Measurements from ENCODE around the gene LYAR.

The LYAR gene, protein sequence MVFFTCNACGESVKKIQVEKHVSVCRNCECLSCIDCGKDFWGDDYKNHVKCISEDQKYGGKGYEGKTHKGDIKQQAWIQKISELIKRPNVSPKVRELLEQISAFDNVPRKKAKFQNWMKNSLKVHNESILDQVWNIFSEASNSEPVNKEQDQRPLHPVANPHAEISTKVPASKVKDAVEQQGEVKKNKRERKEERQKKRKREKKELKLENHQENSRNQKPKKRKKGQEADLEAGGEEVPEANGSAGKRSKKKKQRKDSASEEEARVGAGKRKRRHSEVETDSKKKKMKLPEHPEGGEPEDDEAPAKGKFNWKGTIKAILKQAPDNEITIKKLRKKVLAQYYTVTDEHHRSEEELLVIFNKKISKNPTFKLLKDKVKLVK

DNA sequence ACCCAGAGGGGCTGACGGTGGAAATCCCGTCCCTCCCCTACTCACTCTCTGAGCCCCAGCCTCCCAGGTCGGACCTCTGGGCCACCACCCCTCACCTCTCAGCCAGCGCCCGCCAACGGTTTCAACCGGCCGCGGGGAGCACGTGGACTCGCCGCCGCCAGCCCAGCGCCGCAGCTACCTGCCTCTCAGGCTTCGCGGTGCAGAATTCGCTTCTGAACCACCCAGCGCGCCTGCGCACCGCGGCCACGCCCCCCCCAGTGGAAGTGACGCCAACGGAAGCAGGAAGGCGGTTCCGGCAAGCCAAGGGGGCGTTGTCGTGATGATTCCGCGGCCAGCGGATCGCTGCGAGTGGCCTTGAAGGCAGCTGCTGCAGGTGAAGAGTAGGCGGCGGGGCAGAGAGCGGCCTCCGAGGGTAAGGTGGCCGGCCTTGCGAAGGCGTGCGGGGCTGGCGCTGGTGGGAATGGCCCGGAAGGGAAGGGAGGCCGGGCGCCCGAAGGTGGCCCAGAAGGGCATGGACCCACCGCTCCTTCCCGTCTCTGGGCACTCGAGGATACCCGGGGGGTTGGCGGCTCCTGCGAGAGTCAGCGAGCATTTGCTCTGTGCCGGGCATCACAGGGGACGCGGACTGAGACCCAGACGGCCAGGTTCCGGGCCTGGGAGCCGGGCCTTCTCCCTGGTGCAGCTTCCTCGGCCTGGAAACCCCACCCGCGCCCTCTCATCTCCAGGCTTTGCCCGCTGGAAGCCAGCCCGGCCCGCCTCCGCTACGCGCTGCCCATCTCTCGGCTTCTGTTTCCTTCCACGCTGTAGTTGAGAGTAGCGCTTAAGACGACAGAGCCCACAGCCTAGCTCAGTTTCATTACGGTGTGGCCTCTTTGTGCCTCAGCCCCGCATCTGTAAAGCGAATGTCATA is at the start of gene LYAR, which contains the start of gene ZBTB49:
Gene LYAR (minus strand): TSS at position 214 of the 910 bp plus-strand sequence. CDS start 6,412 bp downstream, outside the sequence.
Gene ZBTB49 (plus strand): TSS at position 311 of the 910 bp plus-strand sequence. CDS start 9,695 bp downstream, outside the sequence.
- DNase-seq, result peak; percentile 96

DNA sequence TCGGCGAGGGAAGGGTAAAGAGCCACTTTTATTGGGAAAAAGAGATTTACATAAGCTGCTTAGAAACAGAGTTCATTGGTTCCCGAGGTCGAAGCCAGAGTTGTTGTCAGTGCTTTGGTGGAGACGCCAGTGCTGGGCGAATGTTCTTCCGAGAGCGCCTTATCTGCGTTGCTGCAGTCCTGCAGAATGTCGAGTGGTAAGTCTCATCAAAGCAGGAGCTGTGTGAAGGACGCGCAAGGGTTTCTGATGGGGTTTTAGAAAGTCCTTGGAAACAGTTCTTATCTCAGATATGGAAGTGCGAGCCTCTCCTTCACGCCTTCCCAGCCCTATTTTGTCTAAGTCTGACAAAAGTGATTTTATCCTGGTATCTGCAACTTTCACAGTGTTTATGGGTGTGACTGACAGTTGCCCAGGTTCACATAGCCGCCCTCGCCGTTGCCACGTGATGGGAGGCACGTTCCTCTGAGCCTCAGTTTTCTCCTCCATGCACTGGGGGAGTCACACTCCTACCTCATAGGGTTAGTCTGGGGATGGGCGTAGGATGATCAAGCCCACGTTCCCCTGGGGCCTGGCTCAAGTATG is 49.6 kb upstream of the LYAR start:
- DNase-seq, result no peak

DNA sequence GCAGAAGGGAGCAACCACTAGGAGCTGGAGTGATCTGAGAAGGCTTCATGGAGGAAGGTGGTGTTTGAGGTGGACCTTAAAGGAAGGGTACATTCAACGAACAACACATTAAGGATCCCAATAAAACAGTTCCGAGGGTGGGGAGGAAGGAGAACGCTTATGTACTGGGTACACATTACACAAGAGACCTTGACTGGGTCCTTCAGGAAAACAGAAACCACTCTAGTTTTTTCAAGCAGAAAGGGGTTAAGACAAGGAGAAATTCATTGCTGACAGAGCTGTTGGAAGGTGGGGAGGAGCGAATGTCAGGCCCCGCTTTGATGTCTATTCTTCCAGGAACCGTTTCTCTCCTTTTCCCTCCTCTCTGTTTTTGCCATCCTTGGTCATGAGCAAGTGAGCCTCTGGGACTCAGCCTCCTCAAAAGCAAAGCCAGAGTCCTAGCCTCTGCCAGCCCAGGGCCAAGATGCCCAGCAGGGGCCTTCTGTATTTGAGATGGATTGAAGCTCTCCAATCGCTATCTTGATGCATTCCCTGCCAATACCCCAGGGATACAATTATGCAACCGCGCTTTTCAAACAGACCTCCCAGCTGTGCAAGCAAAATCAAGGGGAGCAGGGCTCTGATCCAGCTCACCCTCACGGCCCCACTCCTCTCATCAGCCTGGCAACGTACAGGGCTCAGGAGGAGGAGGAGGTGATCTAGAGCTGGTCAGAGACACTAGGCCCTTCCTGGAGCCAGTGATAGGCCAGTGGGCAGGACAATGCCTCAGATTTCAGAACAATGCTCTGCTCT is 48.5 kb upstream of the LYAR start:
- no peak for DNase-seq

DNA sequence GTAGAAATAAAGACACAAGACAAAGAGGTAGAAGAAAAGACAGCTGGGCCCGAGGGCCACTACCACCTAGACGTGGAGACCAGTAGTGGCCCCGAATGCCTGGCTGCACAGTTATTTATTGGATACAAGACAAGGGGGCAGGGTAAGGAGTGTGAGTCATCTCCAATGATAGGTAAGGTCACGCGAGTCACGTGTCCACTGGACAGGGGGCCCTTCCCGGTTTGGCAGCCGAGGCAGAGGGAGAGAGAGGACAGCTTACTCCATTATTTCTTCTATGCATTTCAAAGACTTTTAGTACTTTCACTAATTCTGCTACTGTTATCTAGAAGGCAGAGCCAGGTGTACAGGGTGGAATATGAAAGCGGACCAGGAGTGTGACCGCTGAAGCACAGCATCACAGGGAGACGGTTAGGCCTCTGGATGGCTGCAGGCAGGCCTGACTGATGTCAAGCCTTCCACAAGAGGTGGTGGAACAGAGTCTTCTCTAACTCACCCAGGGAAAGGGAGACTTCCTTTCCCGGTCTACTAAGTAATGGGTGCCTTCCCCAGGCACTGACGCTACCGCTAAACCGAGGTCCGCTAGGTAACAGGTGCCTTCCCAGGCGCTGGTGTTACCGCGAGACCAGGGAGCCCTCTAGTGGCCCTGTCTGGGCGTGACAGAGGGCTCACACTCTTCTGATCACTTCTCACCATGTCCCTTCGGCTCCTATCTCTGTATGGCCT is 45.0 kb upstream of the LYAR start:
- DNase-seq, result peak; percentile 74

DNA sequence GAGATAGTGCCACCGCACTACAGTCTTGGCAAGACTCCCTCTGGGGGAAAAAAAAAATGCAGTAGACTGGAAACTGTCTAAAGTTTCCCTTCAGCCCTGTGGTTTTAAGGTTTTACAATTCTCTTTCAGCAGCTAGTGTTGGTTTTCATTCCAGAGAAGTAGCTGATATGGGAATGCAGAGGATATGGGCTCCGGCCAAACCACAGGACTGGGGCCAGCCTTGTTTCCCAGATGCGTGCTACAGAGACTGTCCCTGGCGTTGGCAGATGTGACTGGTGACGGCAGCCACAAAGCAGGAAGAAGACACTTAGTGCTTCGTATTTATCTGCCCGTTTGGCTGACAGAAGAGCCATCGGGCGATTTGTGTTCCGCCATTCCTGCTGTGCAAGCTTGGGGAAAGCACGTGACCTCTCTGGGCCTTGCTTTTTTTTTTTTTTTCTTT is 43.3 kb upstream of the LYAR start:
- no peak for DNase-seq

DNA sequence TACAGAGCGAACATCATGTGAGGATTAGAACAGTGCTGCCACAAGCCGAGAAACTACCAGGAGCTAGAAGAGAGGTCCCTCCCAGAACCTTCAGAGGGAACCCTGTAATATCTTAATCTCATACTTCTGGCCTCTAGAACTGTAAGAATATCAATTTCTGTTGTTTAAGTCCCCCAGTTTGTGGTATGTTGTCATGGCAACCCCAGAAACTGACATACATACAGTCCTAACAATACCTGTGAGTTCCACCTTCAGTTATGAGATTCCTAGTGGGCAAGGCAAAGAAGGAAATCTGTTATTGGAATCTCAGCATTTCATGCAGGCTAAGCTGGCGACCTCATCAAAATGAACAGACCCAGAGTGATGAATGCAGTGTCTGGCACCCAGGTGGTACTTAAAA is 42.6 kb upstream of the LYAR start:
- DNase-seq, result no peak

DNA sequence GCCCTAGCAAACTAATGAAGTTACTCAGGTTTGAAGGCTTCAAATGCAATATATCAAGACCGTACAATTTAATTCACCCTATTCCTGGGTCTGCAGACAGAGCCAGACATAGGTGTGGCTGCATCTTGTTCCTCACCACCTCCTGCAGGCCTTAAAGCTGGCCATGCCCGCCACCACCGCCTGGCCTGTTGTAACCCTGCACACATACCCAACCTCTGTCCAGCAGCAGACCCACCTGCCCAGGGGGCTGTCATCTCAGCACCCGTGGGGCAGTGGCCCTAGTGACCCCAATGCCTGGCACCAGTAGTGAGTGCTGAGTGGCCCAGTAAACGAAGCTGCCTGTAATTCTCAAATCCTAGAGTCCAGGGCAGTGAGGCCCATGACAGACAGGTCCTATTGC is 40.8 kb upstream of the LYAR start:
- no peak for DNase-seq

DNA sequence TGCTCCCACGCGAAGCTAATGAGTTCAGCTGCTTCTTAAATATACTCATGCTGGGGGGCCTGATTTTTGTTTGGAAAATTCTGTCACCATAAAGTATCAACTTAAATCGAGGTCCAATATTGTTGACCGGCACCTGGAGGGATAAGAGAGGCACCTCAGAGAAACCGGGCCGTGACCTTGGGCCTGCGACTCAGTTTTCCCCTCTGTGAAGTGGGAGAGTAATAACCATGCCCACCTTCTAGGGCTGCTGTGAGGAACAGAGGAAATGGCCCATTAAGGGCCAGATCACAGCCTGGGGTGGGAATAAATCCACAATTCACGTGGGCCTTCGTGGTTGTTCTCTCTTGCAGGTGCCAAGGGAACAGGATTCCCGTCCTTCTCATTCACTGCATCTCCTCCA is 39.5 kb upstream of the LYAR start:
- no peak for DNase-seq

DNA sequence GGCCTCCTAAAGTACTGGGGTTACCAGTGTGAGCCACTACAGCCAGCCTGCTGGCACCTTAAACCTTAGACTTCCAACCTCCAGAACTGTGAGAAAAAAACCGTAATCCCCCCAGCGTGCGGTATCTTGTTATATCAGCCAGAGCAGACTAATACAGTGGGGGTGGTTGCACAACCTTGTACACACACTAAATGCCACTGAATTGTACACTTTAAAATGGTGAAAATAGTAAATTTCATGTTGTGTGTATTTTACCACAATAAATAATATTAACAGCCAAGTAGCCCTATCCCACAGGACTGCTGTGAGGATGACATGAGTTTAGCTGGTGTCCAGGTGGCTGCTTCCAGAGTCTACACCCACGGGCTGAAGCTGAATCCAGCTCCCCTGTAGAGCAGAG is 38.9 kb upstream of the LYAR start:
- no peak for DNase-seq

DNA sequence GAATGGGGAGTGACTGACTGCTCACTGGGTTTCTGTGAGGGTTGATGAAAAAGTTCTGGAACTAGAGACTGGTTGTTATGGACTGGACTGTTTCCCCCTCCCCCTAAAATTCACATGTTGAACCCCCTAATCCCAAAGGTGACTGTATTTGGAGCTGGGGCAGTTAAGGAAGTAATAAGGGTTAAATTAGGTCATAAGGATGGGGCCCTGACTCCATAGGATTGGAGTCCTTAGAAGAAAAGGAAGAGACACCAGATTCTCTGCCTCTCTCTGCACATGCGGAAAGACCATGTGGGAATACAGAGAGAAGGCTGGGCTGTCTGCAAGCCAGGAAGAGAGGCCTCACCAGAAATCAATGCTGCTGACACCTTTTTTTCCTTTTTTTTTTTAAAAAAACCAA is 38.3 kb upstream of the LYAR start:
- no peak for DNase-seq

DNA sequence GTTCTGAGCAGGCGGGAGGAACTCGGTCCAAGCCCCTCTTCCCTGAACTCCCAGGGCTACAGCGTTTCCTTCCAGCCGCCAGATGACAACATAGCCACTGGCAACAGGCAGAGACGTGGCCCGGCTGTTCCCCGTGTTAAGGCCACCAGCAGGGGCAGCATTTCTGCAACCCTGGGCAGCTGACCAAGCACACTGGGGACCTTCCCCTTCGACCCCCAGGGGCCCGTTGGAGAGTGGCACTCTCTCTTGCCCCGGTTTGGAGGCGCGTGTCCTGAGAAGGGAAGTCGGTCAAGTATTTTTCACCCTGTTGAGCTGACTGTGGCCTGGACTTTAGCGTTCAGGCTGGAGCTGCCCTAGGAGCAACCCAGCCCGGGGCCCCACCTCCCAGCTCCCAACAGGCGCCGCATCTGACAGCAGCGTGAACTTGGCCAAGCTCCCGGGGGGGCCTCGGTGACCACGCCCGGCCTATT is 37.7 kb upstream of the LYAR start:
- DNase-seq, result no peak

DNA sequence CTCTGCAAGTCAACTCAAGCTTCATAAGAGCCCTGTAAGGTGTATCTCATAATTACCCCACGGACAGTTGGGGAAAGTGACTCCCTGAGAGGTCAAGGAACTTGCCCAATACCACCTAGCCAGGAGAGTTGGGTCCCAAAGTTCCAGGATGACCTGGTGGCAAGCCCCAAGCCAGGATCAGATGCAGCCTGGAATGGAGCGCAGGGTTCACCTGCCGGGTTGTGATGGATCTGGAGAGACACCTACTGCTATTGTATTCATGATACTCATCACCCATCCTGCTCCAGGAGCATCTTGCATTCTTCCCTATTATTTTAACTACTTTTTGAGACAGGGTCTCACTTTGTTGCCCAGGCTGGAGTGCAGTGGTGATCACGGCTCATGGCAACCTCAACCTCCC is 36.2 kb upstream of the LYAR start:
- DNase-seq, result no peak

DNA sequence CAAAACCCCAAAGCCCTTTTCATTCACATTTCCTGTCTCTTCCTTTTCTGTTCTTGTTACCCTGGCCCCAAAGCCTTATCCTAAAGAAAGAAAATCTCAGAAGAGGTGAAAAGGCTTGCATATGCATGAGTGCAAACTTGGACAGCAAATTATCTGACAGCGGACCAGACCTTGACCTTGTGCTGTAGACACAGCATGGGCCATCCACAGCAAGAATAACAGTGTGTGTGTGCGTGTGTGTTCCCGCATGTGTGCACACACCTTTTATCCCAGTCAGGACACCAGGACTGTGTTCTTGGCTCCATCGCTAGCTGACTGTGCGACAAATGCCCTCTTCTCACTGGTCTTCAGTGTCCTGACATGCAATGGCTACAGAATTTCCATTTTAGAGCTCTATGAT is 35.4 kb upstream of the LYAR start:
- DNase-seq, result no peak

DNA sequence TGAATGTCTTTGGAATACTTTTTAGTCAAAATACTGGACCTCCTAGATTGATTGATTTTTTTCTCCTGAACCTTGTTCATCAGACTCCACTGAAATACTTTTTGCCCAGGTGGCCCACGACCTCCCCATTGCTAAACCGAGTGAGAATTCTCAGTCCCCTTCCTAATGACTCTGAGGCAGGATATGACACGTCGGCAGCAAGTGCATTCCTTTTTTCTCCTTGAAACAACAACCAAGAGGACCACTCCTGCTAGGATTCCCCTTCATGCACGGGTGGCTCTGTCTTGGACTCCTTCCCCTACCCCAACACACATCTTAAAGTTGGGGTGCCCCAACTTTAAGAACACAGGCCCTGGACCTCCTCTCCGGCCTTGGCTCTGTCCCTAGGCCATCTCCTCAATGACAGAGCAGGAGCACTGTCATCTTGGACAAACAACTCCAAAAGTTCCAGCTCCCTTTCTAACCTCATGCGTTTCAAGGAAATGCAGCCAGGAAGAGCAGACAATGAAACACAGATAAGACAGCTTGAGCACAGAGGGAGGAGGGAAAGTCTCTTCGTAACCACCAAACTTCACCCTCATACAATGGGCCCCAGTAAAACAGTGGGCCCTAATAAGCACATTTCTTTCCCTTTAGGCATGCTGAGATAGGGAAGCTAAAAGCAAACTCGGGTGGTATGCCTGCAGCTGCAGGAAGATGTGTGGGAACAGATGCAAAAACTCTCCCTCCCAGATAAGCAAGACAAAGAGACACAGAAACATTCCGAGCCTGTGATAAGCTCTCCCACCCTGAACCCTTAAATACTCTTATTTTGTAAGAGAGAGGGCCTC is 34.0 kb upstream of the LYAR start:
- no peak for DNase-seq

DNA sequence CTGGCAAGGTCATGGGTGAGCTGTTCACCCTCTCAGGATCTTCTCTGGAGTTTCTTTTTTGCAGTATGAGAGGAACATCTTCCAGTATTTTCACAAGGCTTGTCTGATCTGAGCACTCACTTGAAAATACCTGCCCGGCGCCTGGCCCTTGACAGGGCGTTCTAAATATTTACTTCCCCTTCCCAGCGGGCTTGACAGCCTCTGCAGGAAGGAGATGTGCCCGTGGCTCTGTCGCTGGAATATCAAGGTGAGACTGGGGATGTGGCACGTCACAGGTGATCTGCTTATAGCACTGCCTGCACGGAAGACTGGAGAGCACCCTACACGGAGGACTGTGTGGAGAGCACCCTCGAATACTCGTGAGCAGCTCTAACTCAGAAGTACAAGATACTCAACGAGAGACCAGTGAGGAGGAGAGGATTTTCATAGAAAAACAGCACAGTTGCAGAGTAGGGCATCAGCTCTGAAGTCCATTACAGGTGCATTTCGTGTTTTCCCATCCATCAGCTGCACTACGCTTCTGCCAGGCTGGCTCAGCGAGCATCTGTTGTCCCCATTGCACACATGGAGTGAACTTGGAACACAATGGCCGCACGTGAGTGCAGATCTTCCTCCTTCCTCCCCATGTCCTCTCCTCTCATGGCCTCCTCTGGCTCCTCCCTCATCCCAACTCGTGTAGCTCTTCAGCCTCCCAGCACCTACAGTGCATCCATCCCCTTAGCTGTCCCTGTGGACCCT is 32.2 kb upstream of the LYAR start:
- no peak for DNase-seq

DNA sequence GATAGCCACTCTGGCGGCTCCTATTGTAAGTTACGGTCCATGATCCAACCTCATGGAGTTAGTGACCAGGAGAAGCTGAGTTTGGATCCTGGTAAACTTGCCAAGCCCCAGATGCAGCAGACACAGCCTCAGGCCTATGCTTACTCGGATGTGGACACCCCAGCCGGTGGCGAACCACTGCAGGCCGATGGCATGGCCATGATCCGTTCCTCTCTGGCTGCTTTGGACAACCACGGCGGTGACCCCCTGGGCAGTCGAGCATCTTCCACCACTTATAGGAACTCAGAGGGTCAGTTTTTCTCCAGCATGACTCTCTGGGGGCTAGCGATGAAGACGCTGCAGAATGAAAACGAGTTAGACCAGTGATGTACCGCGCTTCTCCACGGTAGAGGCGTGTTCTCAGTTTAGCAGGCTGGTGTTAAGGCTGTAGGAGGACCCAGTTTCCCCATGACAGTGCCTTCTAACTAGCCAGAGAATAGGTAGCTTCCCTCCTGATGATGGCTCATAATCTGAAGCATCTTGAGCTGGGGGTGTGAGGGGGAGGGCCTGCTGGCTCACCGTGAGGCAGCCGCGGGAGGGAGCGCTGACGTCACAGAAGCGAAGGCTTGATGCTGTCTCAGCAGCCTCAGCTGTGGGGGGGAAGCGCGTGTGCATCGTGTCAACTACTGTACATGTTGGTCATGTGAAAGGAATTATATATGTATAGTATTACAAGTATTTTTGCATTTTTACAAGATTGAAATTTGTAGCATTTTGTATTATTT is 31.2 kb upstream of the LYAR start:
- DNase-seq, result no peak

DNA sequence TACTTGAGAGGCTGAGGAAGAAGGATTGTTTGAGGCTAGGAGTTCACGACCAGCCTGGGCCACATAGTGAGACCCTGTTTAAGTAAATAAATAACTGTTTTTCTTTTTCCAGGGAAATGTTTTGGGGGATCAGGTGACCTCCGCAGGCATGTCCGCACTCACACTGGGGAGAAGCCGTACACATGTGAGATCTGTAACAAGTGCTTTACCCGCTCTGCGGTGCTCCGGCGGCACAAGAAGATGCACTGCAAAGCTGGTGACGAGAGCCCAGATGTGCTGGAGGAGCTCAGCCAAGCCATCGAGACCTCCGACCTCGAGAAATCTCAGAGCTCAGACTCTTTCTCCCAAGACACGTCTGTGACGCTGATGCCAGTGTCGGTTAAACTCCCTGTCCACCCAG is 30.6 kb upstream of the LYAR start:
- DNase-seq, result no peak

DNA sequence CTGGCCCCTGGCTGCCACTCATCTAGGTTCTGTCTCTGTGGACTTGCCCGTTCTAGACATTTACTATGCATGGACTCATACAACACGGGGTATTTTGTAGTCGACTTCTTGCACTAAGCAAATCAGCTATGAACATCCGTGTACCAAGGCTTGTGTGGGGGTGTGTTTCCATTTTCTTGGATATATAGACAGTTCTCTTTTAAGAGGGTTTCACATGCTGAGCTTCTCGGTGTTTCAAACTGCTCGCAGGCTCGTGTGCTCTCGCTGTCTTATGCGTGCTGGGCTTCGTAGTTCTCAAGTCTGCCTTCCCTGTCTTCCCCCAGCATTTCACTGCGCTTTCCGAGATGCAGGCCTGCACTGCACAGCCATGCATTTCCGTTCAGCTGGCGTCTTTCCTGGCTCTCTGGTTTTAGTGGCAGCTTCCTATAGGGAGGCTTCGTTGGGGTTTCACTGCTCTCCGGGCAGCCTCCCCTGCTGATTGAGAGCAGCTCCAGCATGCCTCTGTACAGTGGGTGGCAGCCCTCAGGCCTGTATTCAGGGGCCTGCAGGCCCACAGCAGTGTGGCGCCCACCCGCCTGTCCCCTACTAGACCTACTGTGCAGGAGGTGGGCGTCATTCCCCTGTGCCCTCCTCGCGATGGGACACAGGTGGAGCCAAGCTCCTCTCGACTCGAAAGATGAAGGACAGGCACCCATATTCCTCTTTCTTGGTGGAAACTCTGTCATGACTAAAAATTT is 27.7 kb upstream of the LYAR start:
- no peak for DNase-seq

DNA sequence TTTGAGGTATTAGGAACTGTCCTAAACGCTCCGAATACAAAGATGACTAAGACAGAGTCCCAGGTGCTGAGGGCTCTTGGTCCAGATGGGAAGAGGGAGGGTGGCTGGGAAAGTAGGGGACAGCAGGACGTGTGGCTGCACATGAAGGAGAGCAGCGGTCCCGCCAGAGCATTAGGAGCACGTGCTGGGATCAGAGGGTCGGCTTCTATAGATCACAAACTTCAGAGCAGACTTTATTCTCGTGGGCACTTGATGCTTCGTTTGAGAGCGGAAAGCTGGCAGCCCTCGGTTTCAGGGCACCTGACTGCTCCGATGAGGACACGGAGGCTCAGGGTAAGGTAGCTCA is 26.2 kb upstream of the LYAR start:
- DNase-seq, result no peak
